MM.1S (cell line): ENCODE data around the gene TMEM198.

ENCODE experiments used
- CTCF ChIP-seq: fragments of 300-600 bp; sonication (generic); IDR thresholded peaks from 2 replicates; pipeline ENCODE4 v1.5.1; 2016; ENCODE audit warnings: antibody characterized with exemption, low read length, mixed read lengths
- EZH2phosphoT487 ChIP-seq: fragments of 300-600 bp; sonication (generic); IDR thresholded peaks from 2 replicates; pipeline ENCODE4 v1.6.1; 2018; ENCODE audit warnings: antibody characterized with exemption, low read length

GRCh38 chr2:219542931-219543595, 765 bp upstream of the TMEM198 start:
- TF ChIP-seq CTCF, result no peak
- no peak for TF ChIP-seq EZH2phosphoT487
